HG03139 (cell line): ENCODE measurements around the gene MKI67.
A peak's percentile ranks its signal among the peaks of the same experiment; 100 is the strongest.

Experiments
- ATAC-seq: cut with Tn5 transposase; IDR thresholded peaks from one replicate; pipeline ENCODE4 v1.9.1; 2021; ENCODE audit not compliant: unreplicated experiment

Gene MKI67

GRCh38 chr10:128054163-128054970, 71.9 kb downstream of the MKI67 start:
- no peak for ATAC-seq

GRCh38 chr10:128053356-128053755, 72.9 kb downstream of the MKI67 start:
- ATAC-seq: no peak

- no peak for ATAC-seq
These were observed 73.5 kb downstream of the MKI67 start for GRCh38 chr10:128052696-128053095.

GRCh38 chr10:128051548-128051947, 74.7 kb downstream of the MKI67 start:
- ATAC-seq: no peak

GRCh38 chr10:128050936-128051335, 75.3 kb downstream of the MKI67 start:
- ATAC-seq: no peak

- no peak for ATAC-seq
These were observed 76.1 kb downstream of the MKI67 start for GRCh38 chr10:128050121-128050516.

GRCh38 chr10:128049226-128050120, 76.8 kb downstream of the MKI67 start:
- no peak for ATAC-seq

GRCh38 chr10:128048819-128049210, 77.4 kb downstream of the MKI67 start:
- no peak for ATAC-seq

GRCh38 chr10:128047991-128048818, 78.0 kb downstream of the MKI67 start:
- no peak for ATAC-seq

- ATAC-seq: peak; percentile 99
These were observed 78.9 kb downstream of the MKI67 start for GRCh38 chr10:128047351-128047750.

GRCh38 chr10:128046953-128047290, 79.3 kb downstream of the MKI67 start:
- no peak for ATAC-seq
